ENCODE data around the gene LHX5. TPM values are rescaled to one million over a fixed set of nuclear protein-coding genes. Genes with fewer than 3 reads are reported as not detected.

Gene LHX5
- not detected in 2 replicates for total RNA-seq (2022)
- Bru-seq, nascent RNA, result not detected
- BruChase-seq, experiment 1, labeled RNA remaining after a 6-hour chase, result not detected
- BruChase-seq, experiment 2, labeled RNA remaining after a 2-hour chase, result not detected
- long read RNA-seq, result 0 reads

DNA sequence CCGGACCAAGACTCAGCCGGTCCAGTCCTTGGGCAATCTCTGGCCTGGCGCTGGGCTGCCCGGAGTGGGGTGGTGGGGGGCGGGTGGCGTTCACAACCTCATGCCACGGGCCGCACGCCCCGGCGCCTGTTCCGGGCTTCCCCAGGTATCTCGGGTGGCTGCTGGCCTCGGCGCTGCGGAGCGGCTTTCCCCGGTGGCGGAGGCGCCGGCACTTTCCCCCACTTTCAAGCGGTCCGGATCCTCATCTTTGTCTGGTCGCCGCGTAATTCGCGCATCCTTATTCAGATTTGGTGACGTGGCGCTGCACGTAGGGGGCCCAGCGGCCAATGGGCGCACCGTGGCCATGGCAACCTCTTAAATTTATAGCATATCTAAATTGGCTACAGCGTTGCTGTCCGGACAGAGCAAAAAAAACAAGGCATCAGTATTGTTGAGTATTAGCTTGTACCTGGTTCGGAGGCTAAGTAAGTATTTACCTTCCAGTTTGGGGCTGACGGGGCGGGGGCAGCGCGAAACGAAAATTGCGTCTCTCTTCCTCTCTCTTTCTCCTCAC is at the start of gene LHX5:
LHX5 (minus strand) TSS at position 253 of the 553 bp plus-strand sequence. CDS start 373 bp downstream, outside the sequence.
- H3K9me3 Mint-ChIP-seq (ENCODE audit: unreplicated experiment), result no peaks in the 10 kb centered on the region
- no peak within 1 kb of the TSS for H3K27ac Mint-ChIP-seq (ENCODE audit: low read depth, unreplicated experiment)
- H3K36me3 Mint-ChIP-seq (ENCODE audit: insufficient read depth, unreplicated experiment), result no peaks in the 10 kb centered on the region
- intact Hi-C loops (cut with micrococcal nuclease), result no loop called here
- peaks cover 6% of the 10 kb centered on the region for H3K4me1 Mint-ChIP-seq (ENCODE audit: insufficient read depth, unreplicated experiment)
- POLR2A ChIA-PET, result no interaction called here
- H3K27me3 Mint-ChIP-seq (ENCODE audit: insufficient read depth, unreplicated experiment), result peaks cover 95% of the 10 kb centered on the region
- CTCF ChIA-PET, result interaction anchor here (0.6 kb wide), 1 partner anchor 1030 kb away, joined by 3 read pairs; no protein-coding TSS in a partner anchor
- TF ChIP-seq, protein P1, sequence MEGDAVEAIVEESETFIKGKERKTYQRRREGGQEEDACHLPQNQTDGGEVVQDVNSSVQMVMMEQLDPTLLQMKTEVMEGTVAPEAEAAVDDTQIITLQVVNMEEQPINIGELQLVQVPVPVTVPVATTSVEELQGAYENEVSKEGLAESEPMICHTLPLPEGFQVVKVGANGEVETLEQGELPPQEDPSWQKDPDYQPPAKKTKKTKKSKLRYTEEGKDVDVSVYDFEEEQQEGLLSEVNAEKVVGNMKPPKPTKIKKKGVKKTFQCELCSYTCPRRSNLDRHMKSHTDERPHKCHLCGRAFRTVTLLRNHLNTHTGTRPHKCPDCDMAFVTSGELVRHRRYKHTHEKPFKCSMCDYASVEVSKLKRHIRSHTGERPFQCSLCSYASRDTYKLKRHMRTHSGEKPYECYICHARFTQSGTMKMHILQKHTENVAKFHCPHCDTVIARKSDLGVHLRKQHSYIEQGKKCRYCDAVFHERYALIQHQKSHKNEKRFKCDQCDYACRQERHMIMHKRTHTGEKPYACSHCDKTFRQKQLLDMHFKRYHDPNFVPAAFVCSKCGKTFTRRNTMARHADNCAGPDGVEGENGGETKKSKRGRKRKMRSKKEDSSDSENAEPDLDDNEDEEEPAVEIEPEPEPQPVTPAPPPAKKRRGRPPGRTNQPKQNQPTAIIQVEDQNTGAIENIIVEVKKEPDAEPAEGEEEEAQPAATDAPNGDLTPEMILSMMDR (IDR thresholded peaks at IDR 0.05; ENCODE audit: unreplicated experiment), result no peak
- DNase-seq (ENCODE audit: unreplicated experiment), result no peak
- H3K4me3 Mint-ChIP-seq (ENCODE audit: unreplicated experiment), result no peak within 1 kb of the TSS
- BruUV-seq (replicated peaks), result no TSS peak

DNA sequence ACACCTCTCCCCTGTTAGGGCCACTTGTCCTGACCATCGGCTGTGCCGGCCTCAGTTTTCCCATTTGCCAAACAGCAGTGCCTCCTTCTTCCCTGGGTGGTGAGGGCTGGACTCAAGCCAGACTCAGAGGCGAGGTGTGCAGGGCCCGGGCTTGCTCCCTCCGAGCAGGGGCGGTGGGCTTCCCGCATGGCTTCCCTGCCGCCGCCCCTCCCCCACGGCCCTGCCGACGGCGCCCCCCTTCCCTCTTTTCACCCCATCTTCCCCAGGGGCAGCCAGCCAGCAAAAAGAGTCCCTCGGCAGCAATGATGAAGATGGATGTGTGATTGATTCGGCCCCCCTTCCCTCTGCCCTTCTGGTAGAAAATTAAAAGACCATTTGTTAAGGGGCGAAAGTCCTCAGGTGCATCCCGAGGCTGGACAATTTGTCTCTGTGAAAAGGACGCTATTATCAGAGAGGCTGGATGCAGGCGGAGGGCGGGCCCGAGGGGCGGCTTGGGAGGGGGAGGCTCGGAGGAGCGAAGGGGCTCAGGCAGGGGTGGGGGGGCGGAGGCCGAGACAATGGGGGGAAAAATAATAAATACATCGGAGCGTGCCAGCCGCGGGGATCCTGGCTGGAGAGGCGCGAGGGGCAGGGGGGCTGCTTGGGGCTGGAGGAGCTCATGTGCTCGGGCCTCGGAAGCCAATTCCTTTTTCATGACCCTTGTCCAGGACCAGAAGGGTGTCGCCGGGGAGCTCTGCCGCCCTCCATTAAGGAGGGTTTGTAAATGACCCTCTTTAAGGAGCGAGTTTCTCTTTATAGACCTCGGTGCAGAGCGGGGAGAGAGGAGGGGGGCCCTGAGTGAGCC is 48.0 kb upstream of the LHX5 start:
- POLR2A ChIA-PET, result no interaction called here
- no peaks in the 10 kb centered on the region for H3K4me1 Mint-ChIP-seq (ENCODE audit: insufficient read depth, unreplicated experiment)
- no peaks in the 10 kb centered on the region for H3K9me3 Mint-ChIP-seq (ENCODE audit: unreplicated experiment)
- peaks cover 90% of the 10 kb centered on the region for H3K27me3 Mint-ChIP-seq (ENCODE audit: insufficient read depth, unreplicated experiment)
- DNase-seq (ENCODE audit: unreplicated experiment), result no peak
- TF ChIP-seq, protein P1 (IDR thresholded peaks at IDR 0.05; ENCODE audit: unreplicated experiment), result no peak
- H3K27ac Mint-ChIP-seq (ENCODE audit: low read depth, unreplicated experiment), result no peak overlapping the region
- peaks cover 6% of the 10 kb centered on the region for H3K36me3 Mint-ChIP-seq (ENCODE audit: insufficient read depth, unreplicated experiment)
- no peak overlapping the region for H3K4me3 Mint-ChIP-seq (ENCODE audit: unreplicated experiment)
- intact Hi-C loops (cut with micrococcal nuclease), result no loop called here
- BruUV-seq (replicated peaks), result no TSS peak
- CTCF ChIA-PET, result no interaction called here

DNA sequence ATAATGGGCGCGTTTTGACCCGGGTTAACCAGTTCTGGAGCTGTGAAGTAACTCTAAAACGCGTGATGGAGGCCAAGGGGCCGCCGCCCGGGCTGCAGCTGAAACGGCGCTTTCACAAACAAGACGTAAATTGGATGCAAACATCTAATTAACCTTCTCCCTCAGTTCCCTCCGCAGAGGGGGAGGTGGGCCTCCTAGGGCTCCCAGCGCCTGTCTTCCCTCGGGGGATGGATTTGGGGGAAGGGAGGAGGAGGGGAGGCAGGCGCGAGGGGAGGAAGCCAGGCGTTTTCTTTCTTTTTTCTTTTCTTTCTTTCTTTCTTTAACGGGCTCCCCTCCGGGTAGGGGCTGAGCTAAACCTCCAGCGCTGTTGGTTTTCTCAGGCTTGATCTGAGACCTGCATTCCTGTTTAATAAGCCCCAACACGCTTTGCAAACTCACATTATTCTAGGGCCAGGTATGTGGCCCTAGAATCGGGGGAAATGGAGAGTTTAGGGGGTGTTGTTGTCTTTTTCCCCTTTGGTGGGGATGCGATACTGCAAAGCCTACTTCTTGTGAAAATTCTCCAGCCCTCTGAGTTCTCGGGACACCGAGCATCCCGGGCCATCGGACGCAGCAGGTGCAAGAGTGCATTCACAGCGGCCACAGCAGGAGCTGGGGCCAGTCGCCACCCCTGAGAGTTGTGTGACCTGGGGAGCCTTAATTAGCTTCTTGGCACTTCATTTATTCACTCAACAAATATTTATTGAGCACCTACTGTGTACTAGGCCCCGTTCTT is 43.6 kb upstream of the LHX5 start:
- CTCF ChIA-PET, result interaction anchor here (0.5 kb wide), 1 partner anchor 12 kb away, joined by 3 read pairs; no protein-coding TSS in a partner anchor
- DNase-seq (ENCODE audit: unreplicated experiment), result no peak
- Mint-ChIP-seq H3K27me3 (ENCODE audit: insufficient read depth, unreplicated experiment) (peaks cover 64% of the 10 kb centered on the region), H3K9me3 (ENCODE audit: unreplicated experiment) (no peaks in the 10 kb centered on the region), H3K4me1 (ENCODE audit: insufficient read depth, unreplicated experiment) (no peaks in the 10 kb centered on the region), H3K27ac (ENCODE audit: low read depth, unreplicated experiment) (no peak overlapping the region), H3K4me3 (ENCODE audit: unreplicated experiment) (no peak overlapping the region), H3K36me3 (ENCODE audit: insufficient read depth, unreplicated experiment) (no peaks in the 10 kb centered on the region)
- TF ChIP-seq, protein P1 (IDR thresholded peaks at IDR 0.05; ENCODE audit: unreplicated experiment), result no peak
- intact Hi-C loops (cut with micrococcal nuclease), result no loop called here
- no TSS peak for BruUV-seq (replicated peaks)
- POLR2A ChIA-PET, result no interaction called here

DNA sequence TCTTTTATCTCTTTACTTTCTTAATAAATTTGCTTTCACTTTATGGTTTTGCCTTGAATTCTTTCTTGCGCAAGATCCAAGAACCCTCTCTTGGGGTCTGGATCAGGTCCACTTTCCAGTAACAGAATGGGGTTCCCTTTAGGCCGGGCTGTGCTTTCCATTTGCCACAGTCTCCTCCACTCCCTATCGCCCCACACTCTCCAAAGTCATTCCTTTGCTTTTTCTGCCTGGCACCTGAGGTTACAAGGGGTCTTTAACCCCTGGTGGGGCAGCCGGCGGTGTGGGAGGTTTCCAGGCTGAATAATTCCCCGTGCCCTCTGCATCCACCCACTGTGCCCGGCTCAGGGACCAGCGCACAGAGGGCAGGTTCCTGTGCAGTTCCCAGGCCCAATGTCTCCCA is 42.9 kb upstream of the LHX5 start:
- Mint-ChIP-seq H3K9me3 (ENCODE audit: unreplicated experiment) (no peaks in the 10 kb centered on the region), H3K27ac (ENCODE audit: low read depth, unreplicated experiment) (no peak overlapping the region), H3K27me3 (ENCODE audit: insufficient read depth, unreplicated experiment) (peaks cover 66% of the 10 kb centered on the region), H3K4me3 (ENCODE audit: unreplicated experiment) (no peak overlapping the region), H3K4me1 (ENCODE audit: insufficient read depth, unreplicated experiment) (no peaks in the 10 kb centered on the region), H3K36me3 (ENCODE audit: insufficient read depth, unreplicated experiment) (no peaks in the 10 kb centered on the region)
- no peak for DNase-seq (ENCODE audit: unreplicated experiment)
- no TSS peak for BruUV-seq (replicated peaks)
- TF ChIP-seq, protein P1 (IDR thresholded peaks at IDR 0.05; ENCODE audit: unreplicated experiment), result no peak
- CTCF ChIA-PET, result no interaction called here
- intact Hi-C loops (cut with micrococcal nuclease), result no loop called here
- POLR2A ChIA-PET, result no interaction called here

Data from MCF 10A (cell line).